Thoracic aorta (tissue), 2 donors: ENCODE measurements around the gene RDX. TPM values are rescaled to one million over a fixed set of nuclear protein-coding genes. Genes with fewer than 3 reads are reported as not detected.

ENCODE experiments used
- ATAC-seq: fragments of 150-250 bp; one replicate; pipeline ENCODE4 v1.8.0; 2017; ENCODE audit warnings: low read depth; ENCODE audit not compliant: insufficient number of reproducible peaks, low FRiP score
- DNase-seq: peaks from one replicate; pipeline ENCODE4 v3.0.0-alpha.2; 2020; ENCODE audit warnings: low spot score
- H3K27ac ChIP-seq, 2 donors: fragments of 200-600 bp; sonication (generic); 1 replicate in 1 of 2; 2 replicates in 1 of 2; pipeline ENCODE4 v1.5.1; 2016; ENCODE audit warnings: mild to moderate bottlenecking in 2 of 2, moderate library complexity in 2 of 2
- H3K27me3 ChIP-seq: fragments of 200-600 bp; sonication (generic); replicated peaks from 2 replicates; pipeline ENCODE4 v1.6.0; 2016; ENCODE audit warnings: mild to moderate bottlenecking; ENCODE audit not compliant: insufficient read depth
- H3K36me3 ChIP-seq: fragments of 200-600 bp; sonication (generic); one replicate; pipeline ENCODE4 v1.5.1; 2016
- H3K4me1 ChIP-seq, 2 donors: fragments of 200-600 bp; sonication (generic); 1 replicate in 1 of 2; 2 replicates in 1 of 2; pipeline versions ENCODE4 v1.5.1 to v1.6.0; 2016; ENCODE audit warnings: low read depth in 2 of 2, mild to moderate bottlenecking in 1 of 2; ENCODE audit not compliant: control insufficient read depth in 1 of 2
- H3K4me3 ChIP-seq: fragments of 200-600 bp; sonication (generic); 2 replicates; pipeline ENCODE4 v1.5.1; 2016; ENCODE audit warnings: mild to moderate bottlenecking
- H3K9me3 ChIP-seq: fragments of 200-600 bp; sonication (generic); 2 replicates; pipeline ENCODE4 v1.5.1; 2016
- total RNA-seq, 2 donors: library from RNA; depleted of rRNA; stranded (reverse); fragments of >200 nt; gene quantifications; one replicate each; pipeline versions ENCODE4 v1.1.0 to v1.2.3, GENCODE V29; 2016
- TF ChIP-seq, protein P1 (sequence below): fragments of 200-600 bp; sonication (generic); IDR thresholded peaks from one replicate; pipeline ENCODE4 v1.5.1; 2019; ENCODE audit warnings: antibody characterized with exemption

RDX gene
- total RNA-seq, 2 donors from 2014 or later, result 54.4 to 86.8 TPM

DNA sequence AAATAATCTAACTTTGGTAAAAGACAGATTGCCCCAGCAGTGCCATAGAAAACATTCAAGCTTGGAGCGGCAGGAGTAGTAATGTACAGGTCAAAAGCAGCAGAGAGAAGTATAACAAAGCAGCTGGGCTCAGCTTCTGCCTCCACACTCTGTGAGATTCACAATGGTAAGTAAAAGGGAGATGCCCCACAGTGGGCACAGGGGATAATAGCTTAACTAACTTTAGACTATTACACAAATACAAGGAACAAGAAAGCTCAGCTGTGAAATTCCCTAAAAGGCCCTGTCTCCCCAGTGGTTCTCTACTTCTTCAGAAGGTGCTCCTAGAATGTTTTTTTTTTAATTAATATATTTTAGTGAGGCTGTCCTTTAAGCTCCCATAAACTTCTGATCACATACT, 28.0 kb downstream of the RDX start:
- no peak for ATAC-seq
- peaks cover 9% of the 10 kb centered on the region for H3K36me3 ChIP-seq

DNA sequence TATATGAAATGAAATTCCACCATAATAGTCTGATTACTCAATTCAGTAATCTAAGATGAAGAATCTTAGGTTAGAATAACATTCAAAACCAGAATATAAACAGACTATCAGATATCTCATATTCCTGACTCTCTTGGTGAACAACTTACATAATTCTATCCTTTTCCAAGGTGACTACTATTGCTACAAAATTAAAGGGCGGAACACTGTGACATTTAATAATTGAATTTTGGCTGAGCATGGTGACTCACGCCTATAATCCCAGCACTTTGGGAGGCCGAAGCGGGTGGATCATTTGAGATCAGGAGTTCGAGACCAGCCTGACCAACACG, 34.4 kb downstream of the RDX start:
- no peak for ATAC-seq
- Histone ChIP-seq H3K4me1 (no peaks in the 10 kb centered on the region), H3K27me3 (no peaks in the 10 kb centered on the region), H3K9me3 (no peaks in the 10 kb centered on the region), H3K27ac (no peak overlapping the region), H3K36me3 (peaks cover 8% of the 10 kb centered on the region), H3K4me3 (no peak overlapping the region)
- TF ChIP-seq, protein P1, sequence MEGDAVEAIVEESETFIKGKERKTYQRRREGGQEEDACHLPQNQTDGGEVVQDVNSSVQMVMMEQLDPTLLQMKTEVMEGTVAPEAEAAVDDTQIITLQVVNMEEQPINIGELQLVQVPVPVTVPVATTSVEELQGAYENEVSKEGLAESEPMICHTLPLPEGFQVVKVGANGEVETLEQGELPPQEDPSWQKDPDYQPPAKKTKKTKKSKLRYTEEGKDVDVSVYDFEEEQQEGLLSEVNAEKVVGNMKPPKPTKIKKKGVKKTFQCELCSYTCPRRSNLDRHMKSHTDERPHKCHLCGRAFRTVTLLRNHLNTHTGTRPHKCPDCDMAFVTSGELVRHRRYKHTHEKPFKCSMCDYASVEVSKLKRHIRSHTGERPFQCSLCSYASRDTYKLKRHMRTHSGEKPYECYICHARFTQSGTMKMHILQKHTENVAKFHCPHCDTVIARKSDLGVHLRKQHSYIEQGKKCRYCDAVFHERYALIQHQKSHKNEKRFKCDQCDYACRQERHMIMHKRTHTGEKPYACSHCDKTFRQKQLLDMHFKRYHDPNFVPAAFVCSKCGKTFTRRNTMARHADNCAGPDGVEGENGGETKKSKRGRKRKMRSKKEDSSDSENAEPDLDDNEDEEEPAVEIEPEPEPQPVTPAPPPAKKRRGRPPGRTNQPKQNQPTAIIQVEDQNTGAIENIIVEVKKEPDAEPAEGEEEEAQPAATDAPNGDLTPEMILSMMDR, result no peak
- DNase-seq, result no peak

More for the DNA sequence above, 28.0 kb downstream of the RDX start:
- H3K4me1 ChIP-seq, result no peaks in the 10 kb centered on the region
- H3K9me3 ChIP-seq, result no peaks in the 10 kb centered on the region
- TF ChIP-seq, protein P1, result no peak
- no peak for DNase-seq
- H3K27me3 ChIP-seq, result no peaks in the 10 kb centered on the region
- no peak overlapping the region for H3K27ac ChIP-seq
- H3K4me3 ChIP-seq, result no peak overlapping the region

DNA sequence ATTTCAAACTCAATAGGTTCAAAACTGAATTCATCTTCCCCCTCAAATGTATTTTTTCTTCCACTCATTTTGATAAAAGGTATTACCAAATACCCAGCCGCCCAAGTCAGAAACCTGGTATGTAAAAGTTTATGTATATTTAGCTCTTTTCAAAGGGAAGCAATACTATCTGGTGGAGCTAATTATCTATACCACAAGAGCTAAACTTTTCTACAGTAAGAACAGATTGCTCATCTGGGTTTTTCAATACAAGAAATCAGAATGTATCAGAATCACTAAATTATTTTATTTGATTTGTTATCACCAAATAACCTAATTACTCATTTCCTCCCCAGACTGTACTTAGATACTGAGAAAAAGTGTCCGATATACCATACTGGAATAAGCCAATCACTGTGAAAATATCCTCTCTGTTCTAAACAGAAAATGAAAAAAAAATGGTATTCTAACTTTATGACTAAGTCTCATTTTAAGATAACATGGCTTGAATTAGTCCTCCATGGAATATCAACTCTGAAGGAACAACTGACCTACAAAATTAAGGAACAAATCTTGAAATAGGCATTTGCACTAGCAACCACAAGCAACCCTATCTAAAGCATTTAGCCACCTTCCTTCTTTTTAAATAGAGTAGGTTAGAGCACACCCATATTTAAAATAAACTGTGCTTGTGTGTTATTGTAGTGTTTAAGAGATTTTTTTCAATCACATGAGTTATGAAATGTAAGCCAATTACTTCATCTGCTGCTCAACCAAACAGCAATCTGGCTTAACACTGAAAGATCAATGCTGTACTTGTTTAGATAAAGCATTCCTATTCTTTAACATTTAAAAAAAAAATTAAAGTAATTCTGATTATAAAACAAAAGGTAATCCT, 35.0 kb downstream of the RDX start:
- no peak for ATAC-seq
- Histone ChIP-seq H3K36me3 (peaks cover 8% of the 10 kb centered on the region), H3K4me1 (no peaks in the 10 kb centered on the region), H3K4me3 (no peak overlapping the region), H3K27ac (no peak overlapping the region), H3K9me3 (no peaks in the 10 kb centered on the region), H3K27me3 (no peaks in the 10 kb centered on the region)
- DNase-seq, result no peak
- TF ChIP-seq, protein P1, result no peak

DNA sequence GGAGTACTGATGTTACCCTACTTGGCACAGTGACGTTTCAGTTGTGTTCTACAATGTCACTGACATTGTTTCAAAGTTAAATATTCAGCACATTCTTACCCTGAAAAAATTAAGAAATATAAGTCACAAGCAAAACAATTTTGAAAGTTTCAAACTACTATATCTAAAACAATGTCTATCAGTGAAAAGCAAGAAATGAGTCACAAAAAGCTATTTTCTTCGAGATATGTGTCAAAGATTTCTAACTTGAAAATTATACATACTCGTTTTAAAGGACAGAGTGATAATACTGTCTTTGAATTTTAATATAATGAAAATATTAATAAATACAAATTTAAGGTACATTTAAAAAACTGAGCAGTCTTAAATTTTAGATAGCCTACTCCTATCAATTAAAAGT, 42.9 kb downstream of the RDX start:
- peaks cover 5 to 8% of the 10 kb centered on the region in 2 donors for H3K4me1 ChIP-seq
- peaks cover 14% of the 10 kb centered on the region for H3K36me3 ChIP-seq
- H3K27me3 ChIP-seq, result no peaks in the 10 kb centered on the region
- ATAC-seq (no peak), DNase-seq (no peak)
- no peak overlapping the region for H3K4me3 ChIP-seq
- TF ChIP-seq, protein P1, result no peak
- no peak overlapping the region for H3K27ac ChIP-seq
- H3K9me3 ChIP-seq, result no peaks in the 10 kb centered on the region

DNA sequence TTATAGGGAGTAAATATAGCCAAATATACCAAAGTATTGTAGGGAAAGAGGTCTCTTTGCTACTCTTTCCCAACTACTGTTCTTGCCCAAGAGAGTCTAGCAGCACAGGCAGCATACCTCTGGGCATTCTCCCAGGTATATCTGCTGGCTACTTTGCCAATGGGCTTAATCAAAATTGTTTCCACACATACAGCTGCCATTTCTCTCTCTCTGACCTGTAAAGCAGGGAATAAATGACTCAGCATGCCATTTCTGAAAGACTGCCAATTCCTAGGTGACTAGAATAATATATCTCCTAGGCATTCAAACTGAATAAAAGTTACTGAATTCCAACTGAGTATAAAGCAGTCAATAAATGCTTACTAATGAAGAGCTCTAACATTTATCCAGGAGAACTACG, 44.6 kb downstream of the RDX start:
- TF ChIP-seq, protein P1, result no peak
- DNase-seq (no peak), ATAC-seq (no peak)
- Histone ChIP-seq H3K27ac (no peak overlapping the region), H3K9me3 (no peaks in the 10 kb centered on the region), H3K4me1 (peaks cover 5 to 8% of the 10 kb centered on the region in 2 donors), H3K4me3 (no peak overlapping the region), H3K27me3 (no peaks in the 10 kb centered on the region), H3K36me3 (peaks cover 14% of the 10 kb centered on the region)
